Adrenal gland (tissue), 12 donors: ENCODE data around the gene TAF11L3. TPM values are rescaled to one million over a fixed set of nuclear protein-coding genes. Genes with fewer than 3 reads are reported as not detected.
"Not testable (repeated sequence)": the region's sequence is repeated elsewhere in the genome, so short reads cannot be mapped to it uniquely, and the experiment has no call there.

ENCODE experiments used
- DNase-seq, 7 donors: peaks; one replicate each; pipeline ENCODE4 v3.0.0-alpha.2; 2019 to 2020
- H3K27ac ChIP-seq, 5 donors: fragments of 200-600 bp; sonication (generic) in 4 of 5; 1 replicate in 3 of 5; 2 replicates in 2 of 5; pipeline versions ENCODE4 v1.5.1 to v1.8.0; 2016 to 2020; ENCODE audit warnings: mild to moderate bottlenecking in 1 of 5
- H3K27me3 ChIP-seq: fragments of 200-600 bp; 2 replicates; pipeline ENCODE4 v1.8.0; 2021
- H3K36me3 ChIP-seq, 2 donors: fragments of 200-600 bp; replicated peaks in 1 of 2; 1 replicate in 1 of 2; 2 replicates in 1 of 2; pipeline versions ENCODE4 v1.5.1 to v1.8.0; 2018 to 2022
- H3K4me1 ChIP-seq, 2 donors: fragments of 200-600 bp; replicated peaks in 1 of 2; 1 replicate in 1 of 2; 2 replicates in 1 of 2; pipeline versions ENCODE4 v1.5.1 to v1.8.0; 2018 to 2021
- H3K4me3 ChIP-seq, 4 donors: fragments of 200-600 bp; sonication (generic) in 3 of 4; one replicate each; pipeline ENCODE4 v1.5.1; 2016 to 2018
- H3K9me3 ChIP-seq, 3 donors: fragments of 200-600 bp; sonication (generic) in 1 of 3; replicated peaks in 1 of 3; 1 replicate in 2 of 3; 2 replicates in 1 of 3; pipeline versions ENCODE4 v1.5.1 to v1.8.0; 2016 to 2021
- CTCF ChIP-seq, 6 experiments: fragments of 450-650 bp in 4 of 6; fragments of 200-600 bp in 2 of 6; sonication (generic) in 1 of 6; IDR thresholded peaks; 1 replicate in 5 of 6; 2 replicates in 1 of 6; pipeline versions ENCODE4 v1.5.1 to v1.8.0; 2016 to 2021; ENCODE audit warnings: antibody characterized with exemption in 6 of 6, mild to moderate bottlenecking in 2 of 6, moderate library complexity in 1 of 6
- POLR2A ChIP-seq, 2 donors: fragments of 450-650 bp; IDR thresholded peaks; one replicate each; pipeline ENCODE4 v1.6.1; 2017; ENCODE audit warnings: antibody characterized with exemption in 2 of 2, mild to moderate bottlenecking in 2 of 2, moderate library complexity in 1 of 2
- WGBS, 4 donors: extraction: QIAGEN DNeasy Blood & Tissue Kit in 2 of 4; methylation state at CpG; one replicate each; pipeline versions ENCODE4 v1.1.5 to v1.1.7; 2013 to 2017; 5-methylcytosine and 5-hydroxymethylcytosine counted together
- intact Hi-C, 2 donors: fragments of 100-400 bp; cut with DNase I; formaldehyde crosslinking; loops; one replicate each; pipeline versions ENCODE4 v1.14.1 to v1.15.0; 2022 to 2023
- polyA plus RNA-seq, 3 donors: library from polyadenylated mRNA; stranded (reverse); fragments of 200-250 nt in 2 of 3; fragments of 350-450 nt in 1 of 3; fragmentation: Illumina TruSeq in 1 of 3; extraction: RNeasy Lipid Tissue Mini Kit (QIAGEN cat#74804) in 1 of 3; gene quantifications; one replicate each; pipeline ENCODE4 v1.2.3, GENCODE V29; 2013 to 2014
- total RNA-seq, 9 donors: library from RNA; depleted of rRNA in 4 of 9; stranded (reverse); fragments of >200 nt in 4 of 9; fragments of 120-200 nt in 1 of 9; fragmentation: NEBNext Ultra II Directional in 1 of 9; extraction: Animal tissue kit (Norgen Biotek cat#: 25700) in 1 of 9; gene quantifications; one replicate each; pipeline versions ENCODE4 v1.1.0 to v1.2.4, GENCODE V29; 2013 to 2023
- donor health status: healthy with polysubstance abuse.
- donor health status: Bipolar disorder and iron deficiency.
- donor health status: DM: yes; HTN: yes; CAD: no.
- donor health status: DM: no; HTN: no; CAD: no.
- donor health status: DM: no; HTN: no; CAD: no.
- donor health status: DM: yes; HTN: yes; CAD: no.

Gene TAF11L3
- total and polyA plus RNA-seq, 12 donors = not detected

- H3K27ac ChIP-seq = no peak overlapping the region
- H3K36me3 ChIP-seq = no peaks in the 10 kb centered on the region
- intact Hi-C loops = no loop called here
- H3K27me3 ChIP-seq = no peaks in the 10 kb centered on the region
- no peaks in the 10 kb centered on the region for H3K9me3 ChIP-seq
- no peak for DNase-seq
- no peak for TF ChIP-seq POLR2A (IDR thresholded peaks at IDR 0.05)
- TF ChIP-seq CTCF (IDR thresholded peaks at IDR 0.05) = no peak
- H3K4me3 ChIP-seq = no peak overlapping the region
- no peaks in the 10 kb centered on the region for H3K4me1 ChIP-seq
- 68 to 77% (median 74%) methylated on average over 4 of the region's 4 CpGs for WGBS, 4 donors
These were observed 36.8 kb upstream of the TAF11L3 start for GRCh38 chr5:17481378-17481777.

- intact Hi-C loops = no loop called here
- Histone ChIP-seq H3K4me1 (no peaks in the 10 kb centered on the region), H3K27me3 (no peaks in the 10 kb centered on the region), H3K4me3 (no peak overlapping the region), H3K27ac (no peak overlapping the region), H3K36me3 (no peaks in the 10 kb centered on the region), H3K9me3 (no peaks in the 10 kb centered on the region)
- no peak for DNase-seq
- TF ChIP-seq POLR2A (IDR thresholded peaks at IDR 0.05) (no peak), CTCF (IDR thresholded peaks at IDR 0.05) (no peak)
- 67 to 77% (median 72%) methylated on average over 2 of the region's 2 CpGs for WGBS, 4 donors
These were observed 35.4 kb upstream of the TAF11L3 start for GRCh38 chr5:17482790-17483189.

GRCh38 chr5:17486464-17487173 lies 31.5 kb upstream of the TAF11L3 start:
- H3K36me3 ChIP-seq, H3K27me3 ChIP-seq, H3K27ac ChIP-seq, intact Hi-C loops, DNase-seq, H3K4me1 ChIP-seq, H3K4me3 ChIP-seq, H3K9me3 ChIP-seq: not testable (repeated sequence)
- WGBS, 4 donors = 82 to 86% (median 85%) methylated on average over 10 of the region's 10 CpGs

- no peak overlapping the region for H3K4me3 ChIP-seq
- no peaks in the 10 kb centered on the region for H3K36me3 ChIP-seq
- DNase-seq = no peak
- TF ChIP-seq POLR2A (IDR thresholded peaks at IDR 0.05) (no peak), CTCF (IDR thresholded peaks at IDR 0.05) (no peak)
- intact Hi-C loops = no loop called here
- no peaks in the 10 kb centered on the region for H3K9me3 ChIP-seq
- H3K4me1 ChIP-seq = no peaks in the 10 kb centered on the region
- H3K27ac ChIP-seq = no peak overlapping the region
- no peaks in the 10 kb centered on the region for H3K27me3 ChIP-seq
- WGBS, 4 donors = 82 to 91% (median 87%) methylated on average over 1 of the region's 1 CpG
These were observed 31.0 kb upstream of the TAF11L3 start for GRCh38 chr5:17487174-17487512.

GRCh38 chr5:17491257-17491656 lies 26.9 kb upstream of the TAF11L3 start:
- H3K4me3 ChIP-seq, H3K27me3 ChIP-seq, H3K4me1 ChIP-seq, intact Hi-C loops, DNase-seq, H3K27ac ChIP-seq, H3K9me3 ChIP-seq, H3K36me3 ChIP-seq: not testable (repeated sequence)
- WGBS, 4 donors = 94 to 96% (median 95%) methylated on average over 9 to 23 of the region's 23 CpGs
